Adipocyte (in vitro differentiated cells): ENCODE results near the gene SMPD3.

Source experiments
- DNase-seq: peaks from one replicate; pipeline ENCODE4 v3.0.0-alpha.2; 2015; ENCODE audit warnings: low read depth
- H3K27me3 ChIP-seq: replicated peaks from 2 replicates; pipeline ENCODE4 v1.7.0; 2013; ENCODE audit warnings: mild to moderate bottlenecking, low read length, moderate library complexity; ENCODE audit not compliant: control insufficient read depth, insufficient read depth
- H3K36me3 ChIP-seq: 2 replicates; pipeline ENCODE4 v1.7.0; 2013; ENCODE audit warnings: low read length, mild to moderate bottlenecking, moderate library complexity; ENCODE audit not compliant: control insufficient read depth, insufficient read depth, severe bottlenecking
- H3K4me1 ChIP-seq: 2 replicates; pipeline ENCODE4 v1.7.0; 2013; ENCODE audit warnings: mild to moderate bottlenecking, low read length, moderate library complexity; ENCODE audit not compliant: control insufficient read depth, insufficient read depth
- H3K4me3 ChIP-seq: 2 replicates; pipeline ENCODE4 v1.7.0; 2013; ENCODE audit warnings: mild to moderate bottlenecking, low read length, moderate library complexity
- H3K9ac ChIP-seq: 2 replicates; pipeline ENCODE4 v1.7.0; 2013; ENCODE audit warnings: mild to moderate bottlenecking, low read length, moderate library complexity
- H3K9me3 ChIP-seq: 2 replicates; pipeline ENCODE4 v1.7.0; 2013; ENCODE audit warnings: mild to moderate bottlenecking, low read length, moderate library complexity; ENCODE audit not compliant: control insufficient read depth

Gene SMPD3

DNA sequence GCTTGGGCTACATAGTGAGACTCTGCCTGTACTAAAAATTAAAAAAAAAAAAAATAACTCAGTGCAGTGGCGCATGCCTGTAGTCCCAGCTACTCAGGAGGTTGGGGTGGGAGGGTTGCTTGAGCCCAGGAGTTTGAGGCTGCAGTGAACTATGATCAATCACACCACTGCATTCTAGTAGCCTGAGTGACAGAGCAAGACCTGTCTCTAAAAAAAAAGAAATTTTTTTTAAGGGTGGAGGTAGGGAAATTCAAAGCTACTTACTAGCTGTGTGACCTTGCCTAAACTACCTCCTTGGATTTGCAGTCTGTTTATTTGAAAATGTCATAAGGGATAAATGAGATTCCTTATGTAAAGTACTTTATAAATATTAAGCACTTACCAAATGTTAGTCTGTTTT is 3.4 kb upstream of the SMPD3 start:
- H3K9ac ChIP-seq, result no peak overlapping the region
- H3K4me3 ChIP-seq, result no peak overlapping the region
- H3K27me3 ChIP-seq, result peaks cover 14% of the 10 kb centered on the region
- no peak for DNase-seq
- no peaks in the 10 kb centered on the region for H3K9me3 ChIP-seq
- H3K4me1 ChIP-seq, result peaks cover 23% of the 10 kb centered on the region
- H3K36me3 ChIP-seq, result no peaks in the 10 kb centered on the region

DNA sequence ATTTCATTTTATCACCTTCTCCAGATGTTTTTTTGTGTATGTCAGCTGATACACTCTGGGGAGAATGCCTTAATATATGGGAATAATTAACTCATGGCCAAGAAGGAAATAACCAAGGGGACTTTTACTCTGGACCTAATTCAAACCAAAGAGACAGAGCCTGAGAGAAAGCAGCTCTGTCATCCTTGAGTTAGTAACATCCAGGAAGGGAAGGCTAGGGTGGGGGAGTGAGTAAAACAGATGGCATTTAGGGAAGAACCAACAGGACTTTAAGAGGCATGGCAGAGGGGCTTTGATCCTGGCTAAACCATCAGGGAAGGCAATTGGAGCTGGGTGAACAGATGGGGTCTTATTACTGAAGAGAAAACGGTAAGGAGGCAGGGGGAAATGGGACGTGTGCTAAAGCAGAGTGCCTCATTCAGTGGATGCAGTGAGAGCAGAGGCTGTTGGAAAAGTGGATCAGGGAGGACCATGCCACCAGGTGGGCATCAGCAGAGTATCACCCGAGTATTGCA is 2.5 kb upstream of the SMPD3 start:
- Histone ChIP-seq H3K9me3 (no peaks in the 10 kb centered on the region), H3K4me3 (no peak overlapping the region), H3K9ac (no peak overlapping the region), H3K27me3 (peaks cover 23% of the 10 kb centered on the region), H3K36me3 (no peaks in the 10 kb centered on the region), H3K4me1 (peaks cover 23% of the 10 kb centered on the region)
- no peak for DNase-seq

DNA sequence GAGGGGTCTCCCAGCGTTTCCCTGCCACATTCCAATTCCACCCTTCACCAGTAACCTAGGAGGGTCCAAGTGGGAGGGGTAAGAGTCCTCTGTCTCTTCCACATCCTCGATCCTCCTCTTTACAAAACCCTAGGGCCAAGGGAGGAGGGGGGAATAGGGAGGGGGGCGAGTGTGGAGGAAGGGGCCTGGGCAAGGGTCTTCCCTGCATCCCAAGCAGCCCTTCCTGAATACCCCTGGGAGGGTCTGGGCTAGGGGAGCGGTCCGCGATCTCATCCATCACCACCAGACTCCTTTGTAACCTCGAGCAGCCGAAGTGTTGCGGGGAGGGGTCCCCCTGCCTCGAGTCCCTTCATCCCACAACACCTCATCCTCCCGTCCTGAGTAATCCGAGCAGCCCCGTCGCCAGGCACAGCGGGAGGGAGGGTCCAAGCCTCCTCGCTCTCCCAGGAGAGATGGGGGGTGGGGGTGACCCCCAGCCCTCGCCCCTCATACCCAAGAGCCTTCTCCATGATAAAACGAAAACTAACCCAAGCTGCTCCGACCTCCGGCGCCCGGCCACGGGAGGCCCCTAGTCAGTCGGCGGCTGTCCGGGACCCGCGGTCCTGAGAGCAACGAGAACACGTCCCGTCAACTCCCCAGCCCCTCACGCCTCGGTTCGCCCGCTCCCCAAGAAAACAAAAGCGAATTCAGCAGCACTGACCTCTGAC is 502 bp downstream of the SMPD3 start:
- H3K9me3 ChIP-seq, result no peaks in the 10 kb centered on the region
- no peaks in the 10 kb centered on the region for H3K36me3 ChIP-seq
- H3K4me1 ChIP-seq, result peaks cover 23% of the 10 kb centered on the region
- DNase-seq, result no peak
- no peak overlapping the region for H3K9ac ChIP-seq
- peak overlapping the region; percentile 73 for H3K4me3 ChIP-seq
- H3K27me3 ChIP-seq, result peaks cover 46% of the 10 kb centered on the region

DNA sequence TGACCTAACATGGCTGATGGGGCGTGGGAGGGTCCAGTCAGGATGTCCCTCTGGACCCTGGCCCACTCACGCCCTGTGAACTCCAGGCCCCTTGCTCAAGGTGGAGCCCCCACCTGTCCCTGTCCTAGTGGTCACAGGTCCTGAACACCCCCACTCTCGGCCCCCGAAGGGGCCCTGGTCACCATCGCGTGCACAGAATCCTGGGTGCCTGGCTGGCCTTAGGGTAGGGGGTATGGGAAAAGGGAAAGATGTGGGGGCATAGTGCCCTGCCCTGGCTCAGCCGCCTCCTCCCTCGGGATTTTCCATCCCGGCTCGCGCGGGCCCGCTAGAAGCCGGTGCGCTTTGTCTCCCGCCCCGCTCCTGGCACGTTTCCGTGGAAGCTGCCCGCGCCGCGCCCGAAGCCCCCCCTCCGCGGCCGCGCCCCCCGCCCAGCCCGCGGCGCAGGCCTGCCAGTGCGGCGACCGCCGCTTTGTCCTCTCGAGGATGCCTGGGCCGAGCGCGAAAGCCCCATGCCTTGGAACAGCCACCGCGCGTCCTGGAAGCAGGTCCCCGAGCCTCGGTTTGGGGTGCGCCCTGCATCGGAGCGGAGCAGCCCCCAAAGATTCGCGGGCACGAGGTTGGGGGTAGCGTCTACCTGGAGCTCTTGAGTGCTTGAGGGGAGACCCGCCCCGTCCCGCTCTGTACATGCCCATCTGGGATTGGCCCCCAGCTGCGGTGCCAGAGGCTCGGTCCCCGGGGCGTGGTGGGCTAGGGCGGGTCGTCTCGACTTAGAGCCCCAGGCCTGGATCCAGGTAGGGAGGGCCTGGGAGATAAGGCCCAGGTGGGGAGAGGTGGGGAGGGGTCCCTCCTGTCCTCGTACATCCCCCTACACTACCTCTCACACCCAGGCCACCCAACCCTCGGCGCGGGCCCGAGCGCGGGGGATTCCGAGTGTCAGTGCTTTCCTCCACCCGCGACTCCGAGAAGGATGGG is 1.3 kb downstream of the SMPD3 start:
- Histone ChIP-seq H3K27me3 (peaks cover 55% of the 10 kb centered on the region), H3K36me3 (no peaks in the 10 kb centered on the region), H3K9ac (no peak overlapping the region), H3K9me3 (no peaks in the 10 kb centered on the region), H3K4me1 (peaks cover 18% of the 10 kb centered on the region), H3K4me3 (no peak overlapping the region)
- DNase-seq, result no peak

DNA sequence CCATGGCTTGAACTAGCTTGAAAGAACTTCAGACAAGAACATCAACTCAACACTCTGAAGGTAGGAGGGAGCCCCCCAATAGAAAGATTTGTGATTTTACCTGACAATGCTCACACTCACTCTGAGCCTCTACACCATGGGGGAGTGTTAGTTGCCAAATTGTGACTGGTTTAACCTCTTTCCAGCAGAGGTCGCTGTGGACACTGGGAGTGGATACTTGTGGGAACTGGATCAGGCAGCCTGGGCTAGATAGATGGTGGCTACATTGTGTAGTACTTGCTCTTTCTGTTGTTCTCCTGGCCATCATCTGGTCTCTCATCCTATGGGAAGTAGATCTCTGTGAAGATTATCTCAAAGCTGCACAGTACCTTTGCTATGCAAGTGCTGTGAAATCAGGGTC is 2.9 kb downstream of the SMPD3 start:
- Histone ChIP-seq H3K36me3 (no peaks in the 10 kb centered on the region), H3K4me3 (no peak overlapping the region), H3K4me1 (peaks cover 5% of the 10 kb centered on the region), H3K9me3 (no peaks in the 10 kb centered on the region), H3K9ac (no peak overlapping the region), H3K27me3 (peaks cover 66% of the 10 kb centered on the region)
- DNase-seq, result no peak

DNA sequence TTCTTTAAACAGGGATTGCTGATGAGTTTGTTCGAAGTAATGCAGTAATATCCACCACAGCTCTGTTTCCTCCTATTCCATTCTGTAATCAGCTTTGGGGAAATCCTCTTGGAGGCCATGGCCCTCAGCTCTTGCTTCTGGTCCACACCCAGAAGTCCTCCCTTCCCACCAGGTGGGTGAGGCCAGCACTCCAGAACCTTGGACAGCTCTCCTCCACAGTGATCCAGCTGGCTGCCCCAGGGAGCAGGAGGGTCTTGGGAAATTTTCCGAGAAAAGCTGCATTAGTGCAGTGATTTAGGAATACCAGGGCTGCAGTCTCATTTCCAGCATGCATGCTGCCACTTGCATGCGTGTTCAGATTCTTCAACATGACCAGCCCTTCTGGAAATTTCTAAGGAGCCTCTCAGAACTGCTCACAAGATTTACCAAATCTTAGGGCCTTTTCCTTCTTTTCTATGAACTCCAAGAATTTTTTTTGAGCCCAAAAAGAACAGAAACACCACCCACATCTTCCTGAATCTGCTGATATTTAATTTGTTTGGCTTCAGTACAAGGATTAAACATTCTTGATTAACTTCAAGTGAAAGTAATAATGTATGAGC is 4.2 kb downstream of the SMPD3 start:
- H3K9ac ChIP-seq, result no peak overlapping the region
- H3K4me1 ChIP-seq, result peaks cover 5% of the 10 kb centered on the region
- H3K9me3 ChIP-seq, result no peaks in the 10 kb centered on the region
- H3K36me3 ChIP-seq, result no peaks in the 10 kb centered on the region
- H3K27me3 ChIP-seq, result peaks cover 79% of the 10 kb centered on the region
- peak; percentile 54 for DNase-seq
- H3K4me3 ChIP-seq, result no peak overlapping the region

DNA sequence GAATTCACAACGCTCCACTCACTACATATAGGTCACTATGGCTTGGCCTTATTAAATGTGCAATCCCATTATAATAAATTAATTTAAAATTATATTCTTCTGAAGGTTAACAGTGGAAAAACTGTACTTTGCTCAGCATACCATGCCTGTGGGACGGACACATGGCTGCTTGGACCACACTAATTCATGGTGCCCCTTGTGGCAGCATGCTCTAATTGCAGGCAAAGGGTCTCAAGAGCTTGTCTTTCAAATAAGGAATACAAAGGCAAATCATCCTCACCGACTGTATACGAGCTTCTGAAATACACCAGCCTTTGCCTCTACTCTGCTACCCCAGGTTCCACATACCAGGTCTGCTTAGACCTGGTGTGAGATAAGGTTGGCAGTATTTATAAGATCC is 11.7 kb downstream of the SMPD3 start:
- Histone ChIP-seq H3K4me1 (no peaks in the 10 kb centered on the region), H3K27me3 (peaks cover 79% of the 10 kb centered on the region), H3K9ac (no peak overlapping the region), H3K9me3 (peaks cover 8% of the 10 kb centered on the region), H3K36me3 (no peaks in the 10 kb centered on the region), H3K4me3 (no peak overlapping the region)
- DNase-seq, result no peak

DNA sequence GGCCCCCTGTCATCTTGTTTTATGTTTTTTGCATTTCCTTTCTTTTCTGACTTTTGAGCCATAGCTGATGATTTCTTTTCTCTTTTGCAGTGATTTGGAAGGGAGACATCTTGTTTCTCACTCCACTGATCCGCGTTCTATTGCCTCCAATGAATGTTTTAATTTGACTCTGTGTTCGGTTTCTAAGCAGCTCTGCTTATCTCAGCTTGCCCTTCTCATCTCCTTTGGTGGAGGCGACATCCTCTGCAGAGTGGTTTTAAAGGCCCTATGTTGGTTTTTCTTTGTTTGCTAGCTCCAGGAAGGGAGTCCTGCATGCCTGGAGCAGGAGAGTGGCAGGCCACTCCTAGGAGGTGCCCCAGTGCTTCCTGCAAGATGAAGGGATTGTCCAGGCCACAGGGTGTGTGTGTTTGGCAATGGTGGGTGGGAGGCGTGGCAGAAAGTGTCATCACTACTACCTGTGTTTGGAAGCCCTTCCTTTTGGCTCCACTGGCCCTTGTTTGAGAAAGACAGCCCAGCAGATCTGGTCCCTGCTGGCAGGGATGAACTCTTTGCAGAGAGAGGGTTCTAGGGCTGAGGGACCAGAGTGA is 13.6 kb downstream of the SMPD3 start:
- no peak for DNase-seq
- H3K9ac ChIP-seq, result no peak overlapping the region
- H3K4me3 ChIP-seq, result no peak overlapping the region

DNA sequence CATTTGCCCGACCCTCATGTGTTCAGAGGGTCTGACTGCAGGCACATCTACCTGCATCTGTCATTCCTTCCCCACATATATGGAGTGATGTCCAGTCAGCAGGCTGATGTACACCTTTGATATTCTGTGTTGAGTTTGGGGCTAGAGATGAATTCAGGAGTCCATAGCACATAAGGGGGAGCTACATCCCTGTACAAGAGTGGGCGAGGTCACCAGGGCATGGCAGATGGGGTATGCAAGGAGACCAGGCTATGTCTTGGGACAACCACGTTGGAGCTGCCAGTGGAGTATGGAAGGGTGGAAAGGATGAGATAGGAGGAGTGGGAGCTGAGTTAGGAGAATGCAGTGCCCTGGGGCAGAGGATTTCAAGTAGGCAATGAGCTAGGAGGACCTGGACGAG is 15.0 kb downstream of the SMPD3 start:
- no peak for DNase-seq
- no peak overlapping the region for H3K9ac ChIP-seq
- peaks cover 8% of the 10 kb centered on the region for H3K9me3 ChIP-seq
- H3K27me3 ChIP-seq, result peaks cover 81% of the 10 kb centered on the region
- no peaks in the 10 kb centered on the region for H3K36me3 ChIP-seq
- H3K4me1 ChIP-seq, result no peaks in the 10 kb centered on the region
- H3K4me3 ChIP-seq, result no peak overlapping the region

More for the DNA sequence above, 13.6 kb downstream of the SMPD3 start:
- Histone ChIP-seq H3K27me3 (peaks cover 81% of the 10 kb centered on the region), H3K9me3 (peaks cover 8% of the 10 kb centered on the region), H3K36me3 (no peaks in the 10 kb centered on the region), H3K4me1 (no peaks in the 10 kb centered on the region)

DNA sequence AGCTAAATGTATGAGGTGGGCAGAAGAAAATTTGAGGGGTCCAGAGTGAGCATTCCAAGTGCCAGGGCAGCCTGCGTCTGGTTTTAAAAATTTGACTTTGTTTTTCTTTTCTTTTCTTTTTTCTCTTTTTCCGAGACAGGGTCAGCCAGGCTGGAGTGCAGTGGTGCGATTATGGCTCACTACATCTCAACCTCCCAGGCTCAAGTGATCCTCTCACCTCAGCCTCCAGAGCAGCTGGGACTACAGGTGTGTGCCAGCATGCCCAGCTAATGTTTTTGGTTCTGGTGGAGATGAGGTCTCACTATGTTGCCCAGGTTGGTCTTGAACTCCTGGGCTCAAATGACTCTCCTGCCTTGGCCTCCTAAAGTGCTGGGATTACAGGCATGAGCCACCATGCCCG is 15.6 kb downstream of the SMPD3 start:
- peaks cover 81% of the 10 kb centered on the region for H3K27me3 ChIP-seq
- H3K9ac ChIP-seq, result no peak overlapping the region

More for the DNA sequence above, 15.6 kb downstream of the SMPD3 start:
- Histone ChIP-seq H3K9me3 (peaks cover 8% of the 10 kb centered on the region), H3K36me3 (no peaks in the 10 kb centered on the region), H3K4me3 (no peak overlapping the region), H3K4me1 (no peaks in the 10 kb centered on the region)
- DNase-seq, result no peak
